GM21367 (cell line): ENCODE data around the gene STXBP4.

Experiments
- ATAC-seq: cut with Tn5 transposase; IDR thresholded peaks from one replicate; pipeline ENCODE4 v1.9.1; 2021; ENCODE audit not compliant: unreplicated experiment

The STXBP4 gene

GRCh38 chr17:55116440-55116914, 147.9 kb downstream of the STXBP4 start:
- no peak for ATAC-seq

GRCh38 chr17:55117164-55117563, 148.6 kb downstream of the STXBP4 start:
- ATAC-seq: no peak

DNA sequence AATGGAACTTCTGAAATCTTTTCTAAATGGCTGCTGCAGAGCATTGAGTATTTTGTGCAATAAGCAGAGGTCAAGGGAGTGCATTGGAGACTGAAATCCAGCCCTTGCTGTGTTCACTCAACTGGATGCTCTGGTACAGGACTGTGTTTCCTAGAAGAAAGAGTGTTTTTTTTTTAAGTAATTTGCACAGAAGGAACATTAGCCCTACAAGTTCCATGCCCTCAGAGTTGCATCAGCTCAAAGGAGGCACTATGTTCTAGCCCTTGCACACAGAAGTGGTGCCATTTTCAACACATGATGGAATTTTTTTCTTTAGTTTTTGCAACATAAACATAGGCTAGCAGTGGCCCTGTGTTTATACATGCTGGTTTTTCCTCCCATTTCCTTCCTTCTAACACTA, 152.1 kb downstream of the STXBP4 start:
- ATAC-seq: no peak

GRCh38 chr17:55121268-55121667, 152.7 kb downstream of the STXBP4 start:
- no peak for ATAC-seq

DNA sequence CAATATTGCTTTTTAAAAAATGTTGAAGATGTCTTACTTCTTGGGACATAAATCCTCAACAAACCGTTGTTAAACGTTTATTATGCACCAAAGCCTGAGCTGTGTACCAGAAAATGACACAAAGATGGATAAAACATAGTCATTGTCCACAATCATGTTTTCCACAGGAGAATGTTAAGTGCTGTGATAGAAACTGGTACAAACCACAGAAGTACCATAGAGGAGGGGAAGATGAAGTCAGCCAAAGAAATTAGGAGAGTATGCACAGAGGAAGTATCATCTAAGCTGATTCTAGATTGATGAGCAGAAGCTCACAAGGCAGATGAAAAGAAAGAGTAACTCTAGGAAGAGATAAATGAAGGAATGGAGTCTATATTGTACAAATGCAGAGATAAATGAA, 153.5 kb downstream of the STXBP4 start:
- no peak for ATAC-seq

DNA sequence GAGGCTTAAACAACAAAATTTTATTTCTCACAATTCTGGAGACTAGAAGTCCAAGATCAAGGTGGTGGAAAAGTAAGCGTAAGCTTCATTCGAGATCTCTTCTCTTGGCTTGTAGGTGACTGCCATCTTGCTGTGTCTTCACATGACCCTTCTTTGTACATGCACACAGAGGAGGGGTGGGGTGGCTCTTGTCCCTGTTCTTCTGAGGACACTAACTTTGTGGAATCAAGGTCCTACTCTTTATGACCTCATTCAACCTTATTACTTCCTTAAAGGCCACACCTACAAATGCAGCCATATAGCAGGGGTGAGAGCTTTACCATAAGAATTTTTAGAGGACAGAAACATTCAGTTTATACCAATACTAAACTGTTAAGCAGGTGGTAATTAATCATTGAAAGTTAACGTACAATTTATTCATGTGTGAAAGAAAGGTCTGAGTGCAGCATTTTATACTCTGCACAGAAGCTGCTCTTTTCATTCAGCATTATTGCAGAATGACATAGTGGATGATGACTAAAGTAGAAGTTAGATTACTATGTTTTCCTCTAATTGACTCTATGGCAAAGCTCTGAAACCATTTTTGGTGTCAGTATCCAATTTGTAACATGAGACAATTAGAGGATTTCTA, 156.3 kb downstream of the STXBP4 start:
- no peak for ATAC-seq

DNA sequence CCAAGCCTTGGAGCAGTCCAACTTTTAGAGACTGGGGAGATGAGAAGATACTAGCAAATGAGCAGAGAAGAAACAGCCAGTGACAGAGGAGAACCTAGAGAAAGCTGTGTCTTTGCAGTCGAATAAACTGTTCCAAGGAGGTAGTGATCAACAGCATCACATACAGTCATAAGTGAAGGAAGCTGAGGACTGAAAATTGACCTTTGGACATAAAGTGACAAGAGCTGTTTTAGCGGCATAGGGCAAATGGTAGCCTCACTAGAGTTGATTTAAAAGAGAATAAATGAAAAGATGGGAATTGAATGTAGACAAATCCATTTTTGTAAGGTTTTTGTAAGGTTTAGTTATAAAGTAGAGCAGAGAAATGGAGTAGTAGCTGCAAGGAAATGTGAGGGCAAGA, 165.0 kb downstream of the STXBP4 start:
- no peak for ATAC-seq

DNA sequence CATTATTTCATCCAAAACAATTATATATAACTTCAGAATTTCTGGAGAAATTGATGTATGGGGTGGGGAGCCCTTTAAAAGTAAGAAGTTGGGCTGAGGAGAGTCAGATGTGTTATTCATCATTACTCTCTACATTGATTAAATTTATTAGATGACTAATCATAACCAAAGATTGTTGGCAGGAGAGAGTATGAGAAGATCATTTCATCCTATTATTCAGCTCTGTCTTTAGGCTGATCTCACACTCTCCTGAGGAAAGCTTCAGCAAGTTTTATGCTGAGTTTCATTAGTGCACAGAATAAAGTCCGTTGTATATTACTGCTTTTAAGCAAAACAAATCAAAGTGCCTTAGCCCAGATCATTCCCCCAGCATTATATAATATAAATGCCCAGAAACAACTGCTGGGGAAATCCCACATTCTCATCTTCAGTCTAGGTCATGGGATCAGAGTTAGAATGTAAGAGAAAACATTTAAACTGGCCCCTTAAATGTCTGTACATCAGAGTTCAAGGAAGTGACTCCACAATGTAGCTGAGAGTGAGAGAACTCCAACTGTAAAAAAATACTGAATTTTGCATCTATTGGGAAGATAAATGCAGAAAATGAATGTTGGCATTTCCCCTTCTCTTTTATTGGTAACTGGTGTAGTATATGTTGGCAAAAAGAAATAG, 166.1 kb downstream of the STXBP4 start:
- no peak for ATAC-seq

GRCh38 chr17:55140809-55141208, 172.2 kb downstream of the STXBP4 start:
- ATAC-seq: no peak

- ATAC-seq: no peak
Measured at GRCh38 chr17:55144518-55144917, 176.0 kb downstream of the STXBP4 start.

GRCh38 chr17:55149485-55149884, 180.9 kb downstream of the STXBP4 start:
- ATAC-seq: no peak

GRCh38 chr17:55152236-55152635, 183.7 kb downstream of the STXBP4 start:
- ATAC-seq: no peak

GRCh38 chr17:55154101-55154500, 185.5 kb downstream of the STXBP4 start:
- ATAC-seq: no peak

- ATAC-seq: no peak
Measured at GRCh38 chr17:55155856-55156560, 187.4 kb downstream of the STXBP4 start.

DNA sequence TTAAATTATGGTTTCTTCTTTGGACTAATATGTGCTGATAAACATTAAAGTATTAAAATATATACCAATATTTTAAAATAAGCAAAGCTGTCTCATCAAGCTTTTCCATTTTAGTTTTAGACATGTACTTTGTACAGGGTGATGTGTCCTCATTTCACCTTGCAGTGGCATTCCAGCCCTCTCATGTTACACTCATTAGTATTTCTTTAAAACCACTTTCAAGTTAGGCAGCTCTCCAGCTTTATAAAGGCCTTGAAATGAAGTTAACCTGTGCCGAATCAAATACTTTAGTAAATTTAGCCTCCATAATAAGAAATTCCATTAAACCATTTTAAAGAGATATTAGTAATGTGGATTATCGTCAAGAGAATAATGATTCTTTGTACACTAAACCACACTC, 188.6 kb downstream of the STXBP4 start:
- ATAC-seq: no peak

- ATAC-seq: no peak
Measured at GRCh38 chr17:55158439-55158838, 189.9 kb downstream of the STXBP4 start.

DNA sequence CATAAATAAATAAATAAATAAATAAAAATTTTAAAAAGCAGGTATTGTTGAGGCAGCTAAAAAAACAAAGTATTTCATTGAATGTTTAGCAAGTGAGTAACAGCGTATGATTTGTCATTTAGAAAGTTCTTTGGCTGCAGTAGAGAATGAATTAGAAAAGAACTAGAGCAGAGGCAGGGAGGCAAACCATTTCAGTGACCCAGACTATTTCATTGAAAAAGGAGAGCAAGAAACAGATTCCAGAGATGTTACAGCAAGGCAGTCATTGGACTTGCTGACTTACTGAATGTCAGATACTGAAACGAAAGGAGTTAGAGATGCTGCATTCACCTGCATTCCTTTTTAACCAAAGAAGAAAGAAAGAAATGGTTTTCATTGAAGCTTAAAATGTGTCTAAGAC, 190.7 kb downstream of the STXBP4 start:
- ATAC-seq: no peak

DNA sequence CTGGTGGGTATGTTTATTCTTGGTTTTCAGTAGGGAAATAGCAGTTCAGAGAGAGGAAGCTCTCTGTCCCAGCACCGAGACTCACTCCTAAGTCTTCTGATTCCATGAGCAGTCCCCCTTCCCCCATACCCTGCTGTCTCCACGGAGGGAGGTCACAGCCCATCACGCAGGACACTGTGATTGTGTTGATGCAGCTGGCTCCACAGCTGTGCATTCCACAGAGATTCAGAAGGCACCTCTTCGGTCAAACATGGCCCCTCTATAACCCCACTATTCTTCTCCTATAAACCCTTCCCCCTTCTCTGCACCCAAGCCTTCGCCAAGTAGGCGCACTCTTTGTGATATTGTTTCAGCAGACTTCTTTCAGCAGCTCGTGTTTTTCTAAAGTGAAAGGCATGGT, 191.9 kb downstream of the STXBP4 start:
- ATAC-seq: no peak

GRCh38 chr17:55161935-55162555, 193.5 kb downstream of the STXBP4 start:
- ATAC-seq: no peak

DNA sequence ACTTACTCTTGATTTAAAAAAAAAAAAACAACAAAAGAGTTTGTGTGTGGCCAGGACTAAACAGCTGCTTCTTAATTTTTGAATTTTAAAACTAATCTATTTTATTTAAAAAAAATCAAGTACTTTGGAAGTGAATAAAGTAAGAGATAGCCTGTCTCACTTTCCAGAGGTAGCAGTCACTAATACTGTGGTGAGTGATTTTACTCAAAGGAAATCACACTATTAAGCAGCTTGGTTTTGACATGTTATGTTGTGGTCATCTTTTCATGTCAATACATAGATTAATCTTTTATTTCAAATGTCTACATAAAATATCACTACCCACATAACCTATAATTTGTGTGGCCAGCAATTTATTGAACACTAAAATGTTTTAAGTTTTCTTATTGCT, 194.0 kb downstream of the STXBP4 start:
- ATAC-seq: no peak

- no peak for ATAC-seq
Measured at GRCh38 chr17:55163408-55163807, 194.8 kb downstream of the STXBP4 start.

DNA sequence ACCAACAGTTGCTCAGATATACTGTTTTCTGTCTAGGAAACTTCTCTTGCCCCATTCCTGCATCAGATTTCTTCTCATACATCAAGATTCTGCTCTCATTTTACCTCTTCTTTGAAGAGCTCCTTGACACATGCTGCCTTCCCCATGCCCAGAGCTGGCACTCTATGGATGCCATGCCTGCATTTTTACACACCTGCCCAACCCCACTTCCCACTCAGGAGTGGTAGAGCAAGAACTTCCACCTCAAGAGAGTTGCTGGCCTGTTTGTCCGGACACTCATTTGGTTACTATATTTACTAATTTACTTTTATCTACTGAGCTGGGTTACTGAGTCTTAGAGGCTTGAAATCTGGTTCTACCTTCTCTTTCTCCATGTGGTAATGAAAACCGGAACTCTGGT, 197.9 kb downstream of the STXBP4 start:
- no peak for ATAC-seq
